Measurements from ENCODE around the gene TMEM170A.
"Not testable (repeated sequence)": the region's sequence is repeated elsewhere in the genome, so short reads cannot be mapped to it uniquely, and the experiment has no call there.

The TMEM170A gene, protein sequence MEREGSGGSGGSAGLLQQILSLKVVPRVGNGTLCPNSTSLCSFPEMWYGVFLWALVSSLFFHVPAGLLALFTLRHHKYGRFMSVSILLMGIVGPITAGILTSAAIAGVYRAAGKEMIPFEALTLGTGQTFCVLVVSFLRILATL
- 37.2 to 62.4 (median 46.0) reads per million in 3 donors for total RNA-seq

DNA sequence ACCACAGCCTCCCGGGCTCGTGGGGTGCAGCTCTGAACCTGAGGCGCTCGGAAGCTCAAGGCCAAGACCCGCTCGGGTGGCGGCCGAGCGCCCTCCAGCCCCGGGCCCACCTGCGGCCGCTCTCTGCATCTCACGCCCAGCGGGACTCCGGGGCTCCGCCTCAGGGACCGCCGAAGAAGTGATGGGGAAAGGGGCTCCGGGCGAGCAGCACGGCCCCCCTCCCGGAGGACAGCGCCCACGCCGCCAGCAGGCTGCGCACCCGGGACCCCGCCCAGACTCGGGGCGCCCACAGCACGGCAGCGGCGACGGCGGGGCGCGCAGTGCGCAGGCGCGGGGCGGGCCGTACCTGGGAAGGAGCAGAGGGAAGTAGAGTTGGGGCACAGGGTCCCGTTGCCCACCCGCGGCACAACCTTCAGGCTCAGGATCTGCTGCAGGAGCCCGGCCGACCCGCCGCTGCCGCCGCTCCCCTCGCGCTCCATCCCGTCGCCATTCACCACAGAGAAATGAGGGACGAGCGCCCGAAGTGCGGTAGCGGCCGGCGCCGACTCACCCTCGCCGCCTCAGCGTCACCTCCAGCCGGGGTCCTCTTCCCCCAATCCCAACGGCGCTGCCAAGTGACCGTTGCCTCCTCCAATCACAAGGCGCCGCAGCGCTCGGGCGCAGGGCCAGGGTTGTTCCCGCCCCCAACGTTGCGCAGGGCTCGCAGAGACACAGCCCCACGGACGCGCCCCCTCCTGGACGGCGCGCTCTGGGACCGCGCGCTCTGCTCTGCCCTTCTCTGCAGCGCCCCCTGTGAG, at the start of gene TMEM170A:
TMEM170A (minus strand) TSS at position 568 of the 797 bp plus-strand sequence; CDS start at position 479, 89 bp downstream.
- H3K4me1 ChIP-seq (ENCODE audit: control insufficient read depth, insufficient read depth, low read length, poor library complexity, severe bottlenecking), result peaks cover 9% of the 10 kb centered on the region
- DNase-seq, result peak; percentile 96 to 97 (median 96)
- no peaks in the 10 kb centered on the region for H3K27me3 ChIP-seq (replicated peaks; ENCODE audit: control insufficient read depth, insufficient read depth, low read length, poor library complexity, severe bottlenecking)
- H3K9me3 ChIP-seq (ENCODE audit: control insufficient read depth, low read length), result no peaks in the 10 kb centered on the region
- H3K4me3 ChIP-seq (ENCODE audit: insufficient read depth, low read depth, low read length, poor library complexity, severe bottlenecking), result peak within 1 kb of the TSS; percentile 85
- no peaks in the 10 kb centered on the region for H3K36me3 ChIP-seq (ENCODE audit: control insufficient read depth, insufficient read depth, low read length)
- peak within 1 kb of the TSS; percentile 98 for H3K27ac ChIP-seq (ENCODE audit: insufficient read depth, low read length, poor library complexity, severe bottlenecking)

DNA sequence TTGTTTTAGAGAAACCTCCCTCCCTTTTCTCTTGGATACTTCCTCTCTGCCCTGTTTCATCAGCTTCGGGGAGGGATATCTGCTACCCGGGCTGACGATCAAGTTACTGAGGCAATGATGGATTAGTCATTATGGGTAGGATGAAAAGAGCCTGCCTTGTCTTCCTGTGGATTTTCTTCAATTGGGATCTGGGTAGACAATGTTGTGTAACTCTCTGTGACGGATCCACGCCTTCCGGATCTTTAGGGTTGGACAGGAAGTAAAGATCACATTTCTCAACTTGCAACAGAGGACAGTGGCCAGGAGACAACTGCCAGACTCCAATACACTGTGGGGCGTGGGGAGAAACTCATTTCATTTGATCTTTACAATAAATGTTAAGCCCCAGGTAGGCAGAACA, 42.1 kb upstream of the TMEM170A start:
- Histone ChIP-seq H3K4me3 (ENCODE audit: insufficient read depth, low read depth, low read length, poor library complexity, severe bottlenecking) (no peak overlapping the region), H3K9me3 (ENCODE audit: control insufficient read depth, low read length) (no peaks in the 10 kb centered on the region), H3K4me1 (ENCODE audit: control insufficient read depth, insufficient read depth, low read length, poor library complexity, severe bottlenecking) (no peaks in the 10 kb centered on the region), H3K27me3 (replicated peaks; ENCODE audit: control insufficient read depth, insufficient read depth, low read length, poor library complexity, severe bottlenecking) (no peaks in the 10 kb centered on the region), H3K36me3 (ENCODE audit: control insufficient read depth, insufficient read depth, low read length) (no peaks in the 10 kb centered on the region), H3K27ac (ENCODE audit: insufficient read depth, low read length, poor library complexity, severe bottlenecking) (no peak overlapping the region)
- DNase-seq, result no peak

DNA sequence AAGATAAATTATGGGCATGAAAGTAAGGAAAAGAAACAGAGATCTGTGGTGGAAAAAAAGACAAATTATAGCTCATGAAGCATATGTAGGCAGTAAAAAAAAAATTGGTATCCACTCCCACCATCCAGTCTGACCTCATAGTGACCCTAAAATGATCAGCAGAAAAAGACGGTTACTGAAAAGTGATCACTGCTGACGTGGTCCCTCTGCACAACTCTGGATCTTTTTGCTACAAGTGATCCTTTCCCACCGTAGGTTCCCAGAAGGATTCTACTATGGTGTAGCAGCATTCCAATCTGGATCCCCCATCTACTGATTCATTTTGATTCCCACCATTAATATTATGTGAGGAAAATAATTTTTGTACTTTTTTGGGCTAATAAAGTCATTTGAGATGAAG, 41.6 kb upstream of the TMEM170A start:
- H3K4me3 ChIP-seq (ENCODE audit: insufficient read depth, low read depth, low read length, poor library complexity, severe bottlenecking), result no peak overlapping the region
- DNase-seq, result no peak
- H3K9me3 ChIP-seq (ENCODE audit: control insufficient read depth, low read length), result no peaks in the 10 kb centered on the region
- no peak overlapping the region for H3K27ac ChIP-seq (ENCODE audit: insufficient read depth, low read length, poor library complexity, severe bottlenecking)
- no peaks in the 10 kb centered on the region for H3K36me3 ChIP-seq (ENCODE audit: control insufficient read depth, insufficient read depth, low read length)
- no peaks in the 10 kb centered on the region for H3K4me1 ChIP-seq (ENCODE audit: control insufficient read depth, insufficient read depth, low read length, poor library complexity, severe bottlenecking)
- no peaks in the 10 kb centered on the region for H3K27me3 ChIP-seq (replicated peaks; ENCODE audit: control insufficient read depth, insufficient read depth, low read length, poor library complexity, severe bottlenecking)

DNA sequence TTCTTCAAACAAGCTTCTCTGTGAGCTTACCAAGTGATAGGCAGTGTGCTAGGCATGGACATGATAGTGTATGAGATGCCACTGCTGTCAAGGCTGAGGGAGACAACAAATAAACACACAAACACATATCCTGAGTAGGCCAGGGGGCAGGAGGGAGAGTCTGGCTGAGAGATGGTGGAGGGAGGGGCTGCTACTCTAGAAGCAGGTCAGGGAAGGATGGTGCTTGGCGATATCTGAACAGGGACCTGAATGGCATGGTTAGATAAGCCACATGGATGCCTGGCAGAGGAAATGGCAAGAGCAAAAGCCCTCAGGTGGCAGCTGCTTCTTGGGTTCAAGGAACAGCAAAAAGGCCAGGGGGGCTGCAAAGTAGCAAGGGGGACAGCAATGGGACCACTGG, 39.3 kb upstream of the TMEM170A start:
- Histone ChIP-seq H3K36me3 (ENCODE audit: control insufficient read depth, insufficient read depth, low read length) (no peaks in the 10 kb centered on the region), H3K4me1 (ENCODE audit: control insufficient read depth, insufficient read depth, low read length, poor library complexity, severe bottlenecking) (no peaks in the 10 kb centered on the region), H3K4me3 (ENCODE audit: insufficient read depth, low read depth, low read length, poor library complexity, severe bottlenecking) (no peak overlapping the region), H3K9me3 (ENCODE audit: control insufficient read depth, low read length) (no peaks in the 10 kb centered on the region), H3K27me3 (replicated peaks; ENCODE audit: control insufficient read depth, insufficient read depth, low read length, poor library complexity, severe bottlenecking) (no peaks in the 10 kb centered on the region), H3K27ac (ENCODE audit: insufficient read depth, low read length, poor library complexity, severe bottlenecking) (no peak overlapping the region)
- no peak for DNase-seq

DNA sequence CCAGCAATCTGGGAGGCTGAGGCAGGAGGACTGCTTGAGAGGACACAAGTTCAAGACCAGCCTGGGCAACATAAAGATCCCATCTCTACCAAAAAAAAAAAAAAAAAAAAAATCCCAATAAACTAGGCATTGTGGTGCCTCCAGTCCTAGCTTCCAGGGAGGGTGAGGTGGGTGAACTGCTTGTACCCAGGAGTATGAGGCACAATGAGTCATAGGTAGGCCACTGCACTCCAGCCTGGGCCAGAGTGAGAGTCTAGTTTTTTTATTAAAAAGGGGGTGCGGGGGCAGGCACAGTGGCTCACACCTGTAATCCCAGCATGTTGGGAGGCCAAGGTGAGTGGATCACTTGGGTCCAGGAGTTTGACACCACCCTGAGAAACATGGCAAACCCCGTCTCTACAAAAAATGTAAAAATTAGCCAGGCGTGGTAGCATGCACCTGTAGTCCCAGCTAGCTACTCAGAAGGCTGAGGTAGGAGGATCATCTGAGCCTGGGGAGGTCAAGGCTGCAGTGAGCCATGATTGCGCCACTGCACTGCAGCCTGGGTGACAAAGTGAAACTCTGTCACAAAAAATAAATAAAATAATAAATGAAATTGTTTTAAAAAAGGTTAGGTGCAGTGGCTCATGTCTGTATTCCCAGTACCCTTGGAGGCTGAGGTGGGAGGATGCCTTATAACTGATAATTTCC, 38.6 kb upstream of the TMEM170A start:
- Histone ChIP-seq H3K4me3 (ENCODE audit: insufficient read depth, low read depth, low read length, poor library complexity, severe bottlenecking) (no peak overlapping the region), H3K9me3 (ENCODE audit: control insufficient read depth, low read length) (no peaks in the 10 kb centered on the region), H3K27me3 (replicated peaks; ENCODE audit: control insufficient read depth, insufficient read depth, low read length, poor library complexity, severe bottlenecking) (no peaks in the 10 kb centered on the region), H3K4me1 (ENCODE audit: control insufficient read depth, insufficient read depth, low read length, poor library complexity, severe bottlenecking) (no peaks in the 10 kb centered on the region), H3K27ac (ENCODE audit: insufficient read depth, low read length, poor library complexity, severe bottlenecking) (no peak overlapping the region), H3K36me3 (ENCODE audit: control insufficient read depth, insufficient read depth, low read length) (no peaks in the 10 kb centered on the region)
- no peak for DNase-seq

DNA sequence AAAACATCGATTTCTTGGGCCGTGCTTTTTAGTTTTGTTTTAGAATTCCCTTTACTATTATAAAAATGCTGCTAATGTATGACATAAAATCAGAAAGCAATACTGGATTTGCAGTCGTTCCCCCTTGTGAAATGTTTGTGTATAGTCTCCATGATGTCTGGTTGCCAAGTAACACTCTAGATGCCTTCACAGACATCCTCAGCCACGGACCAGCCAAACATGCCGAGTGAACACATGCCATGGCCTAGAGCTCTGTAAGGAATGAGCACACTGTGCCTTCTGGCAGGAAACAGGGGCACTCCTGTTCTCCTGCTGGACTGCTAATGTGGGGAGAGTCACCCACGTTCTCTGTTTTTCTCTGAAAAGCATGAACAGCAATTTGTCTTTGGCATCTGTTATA, 37.3 kb upstream of the TMEM170A start:
- H3K27me3 ChIP-seq (replicated peaks; ENCODE audit: control insufficient read depth, insufficient read depth, low read length, poor library complexity, severe bottlenecking); DNase-seq; H3K9me3 ChIP-seq (ENCODE audit: control insufficient read depth, low read length); H3K4me3 ChIP-seq (ENCODE audit: insufficient read depth, low read depth, low read length, poor library complexity, severe bottlenecking); H3K4me1 ChIP-seq (ENCODE audit: control insufficient read depth, insufficient read depth, low read length, poor library complexity, severe bottlenecking); H3K27ac ChIP-seq (ENCODE audit: insufficient read depth, low read length, poor library complexity, severe bottlenecking); H3K36me3 ChIP-seq (ENCODE audit: control insufficient read depth, insufficient read depth, low read length): not testable (repeated sequence)

DNA sequence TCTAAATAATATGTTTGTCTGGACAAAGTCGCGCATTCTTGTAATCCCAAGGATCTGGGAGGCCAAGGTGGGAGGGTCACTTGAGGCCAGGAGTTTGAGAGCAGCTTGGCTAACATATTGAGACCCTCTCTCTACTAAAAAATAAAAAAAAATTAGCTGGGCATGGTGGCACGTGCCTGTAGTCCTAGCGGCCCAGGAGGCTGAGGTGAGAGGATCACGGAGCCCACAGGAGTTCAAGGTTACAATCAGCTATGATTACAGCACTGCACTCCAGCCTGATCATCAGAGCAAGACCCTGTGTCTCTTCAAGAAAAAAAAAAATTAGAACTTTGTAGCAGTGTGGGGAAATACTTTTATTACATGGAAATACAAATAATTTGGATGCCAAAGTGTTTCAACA, 36.9 kb upstream of the TMEM170A start:
- Histone ChIP-seq H3K9me3 (ENCODE audit: control insufficient read depth, low read length) (no peaks in the 10 kb centered on the region), H3K4me1 (ENCODE audit: control insufficient read depth, insufficient read depth, low read length, poor library complexity, severe bottlenecking) (no peaks in the 10 kb centered on the region), H3K36me3 (ENCODE audit: control insufficient read depth, insufficient read depth, low read length) (no peaks in the 10 kb centered on the region), H3K27ac (ENCODE audit: insufficient read depth, low read length, poor library complexity, severe bottlenecking) (no peak overlapping the region), H3K4me3 (ENCODE audit: insufficient read depth, low read depth, low read length, poor library complexity, severe bottlenecking) (no peak overlapping the region), H3K27me3 (replicated peaks; ENCODE audit: control insufficient read depth, insufficient read depth, low read length, poor library complexity, severe bottlenecking) (no peaks in the 10 kb centered on the region)
- no peak for DNase-seq

DNA sequence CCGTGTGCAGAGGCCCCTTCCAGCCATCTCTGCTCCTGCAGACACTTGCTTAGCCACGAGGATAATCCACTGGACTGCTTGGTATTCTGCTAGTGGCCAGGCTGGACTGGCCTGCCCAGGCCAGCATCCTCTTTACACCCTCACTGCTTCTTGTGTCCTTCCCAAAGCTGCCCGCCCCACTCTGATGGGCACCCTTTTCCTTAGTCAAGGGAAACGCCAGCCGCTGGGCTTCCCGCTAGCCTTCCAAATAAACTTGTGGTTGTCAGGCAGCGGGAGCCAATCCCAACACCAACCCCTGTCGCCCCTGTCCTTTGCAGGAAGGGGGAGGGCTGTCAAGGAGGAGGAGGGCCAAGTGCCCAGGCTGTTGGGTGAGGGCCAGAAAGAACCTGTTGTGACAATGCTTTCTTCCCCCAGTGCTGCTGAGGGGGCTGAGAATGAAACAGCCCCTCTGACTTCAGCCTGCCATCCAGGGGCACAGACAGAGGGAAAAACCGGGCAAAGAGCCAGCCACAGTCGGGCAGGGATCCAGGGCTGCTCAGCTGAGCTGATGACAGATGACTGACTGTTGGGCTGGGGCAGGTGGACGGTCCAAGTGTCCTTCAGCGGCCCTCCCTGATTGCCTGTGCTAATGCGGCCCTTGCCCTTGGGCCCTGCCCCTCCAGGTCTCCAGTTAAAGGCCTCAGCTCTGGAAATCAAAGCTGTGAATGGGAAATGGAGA, 34.3 kb upstream of the TMEM170A start:
- not testable (repeated sequence) for H3K4me1 ChIP-seq (ENCODE audit: control insufficient read depth, insufficient read depth, low read length, poor library complexity, severe bottlenecking); H3K27me3 ChIP-seq (replicated peaks; ENCODE audit: control insufficient read depth, insufficient read depth, low read length, poor library complexity, severe bottlenecking); DNase-seq; H3K9me3 ChIP-seq (ENCODE audit: control insufficient read depth, low read length); H3K4me3 ChIP-seq (ENCODE audit: insufficient read depth, low read depth, low read length, poor library complexity, severe bottlenecking); H3K36me3 ChIP-seq (ENCODE audit: control insufficient read depth, insufficient read depth, low read length); H3K27ac ChIP-seq (ENCODE audit: insufficient read depth, low read length, poor library complexity, severe bottlenecking)

DNA sequence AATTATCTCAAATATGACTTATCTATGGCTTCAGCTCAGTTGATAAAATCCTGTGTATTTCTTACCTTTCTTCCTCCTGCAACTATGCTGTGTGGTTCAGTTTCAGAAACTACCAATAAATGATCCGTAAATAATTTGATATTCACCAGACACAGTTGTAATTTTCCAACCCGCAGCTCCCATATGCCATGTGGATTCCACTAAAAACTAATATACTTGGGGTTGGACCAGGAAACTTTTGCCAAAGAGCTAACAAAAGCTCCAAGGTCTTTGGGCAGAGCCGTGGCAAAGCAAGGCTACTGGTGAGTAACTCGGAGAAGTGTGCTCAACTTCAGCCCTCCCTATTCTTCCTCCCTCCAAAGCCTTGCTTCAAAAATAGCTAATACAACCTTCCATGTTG, 33.1 kb upstream of the TMEM170A start:
- no peak overlapping the region for H3K4me3 ChIP-seq (ENCODE audit: insufficient read depth, low read depth, low read length, poor library complexity, severe bottlenecking)
- DNase-seq, result no peak
- H3K9me3 ChIP-seq (ENCODE audit: control insufficient read depth, low read length), result no peaks in the 10 kb centered on the region
- H3K27ac ChIP-seq (ENCODE audit: insufficient read depth, low read length, poor library complexity, severe bottlenecking), result no peak overlapping the region
- H3K36me3 ChIP-seq (ENCODE audit: control insufficient read depth, insufficient read depth, low read length), result no peaks in the 10 kb centered on the region
- peaks cover 8% of the 10 kb centered on the region for H3K4me1 ChIP-seq (ENCODE audit: control insufficient read depth, insufficient read depth, low read length, poor library complexity, severe bottlenecking)
- peaks cover 9% of the 10 kb centered on the region for H3K27me3 ChIP-seq (replicated peaks; ENCODE audit: control insufficient read depth, insufficient read depth, low read length, poor library complexity, severe bottlenecking)

All from effector memory CD4-positive, alpha-beta T cell (primary cell).